Measurements from ENCODE around the gene KIAA0408. TPM values are rescaled to one million over a fixed set of nuclear protein-coding genes. Genes with fewer than 3 reads are reported as not detected.

Gene KIAA0408
- total RNA-seq, 1 experiment from 2014 or later = 34.7 TPM

GRCh38 chr6:127481111-127481510 lies 21.9 kb upstream of the KIAA0408 start:
- H3K4me1 ChIP-seq (ENCODE audit: insufficient read depth, low read length, poor library complexity, severe bottlenecking) = peaks cover 20% of the 10 kb centered on the region
- no peaks in the 10 kb centered on the region for H3K9me3 ChIP-seq (ENCODE audit: low read depth, low read length, poor library complexity, severe bottlenecking)
- CTCF ChIA-PET = no interaction called here
- POLR2A ChIA-PET (ENCODE audit: low non-redundant PET) = no interaction called here
- H3K27ac ChIP-seq (ENCODE audit: low read depth, low read length, poor library complexity, severe bottlenecking) = no peak overlapping the region
- no peaks in the 10 kb centered on the region for H3K27me3 ChIP-seq (replicated peaks; ENCODE audit: insufficient read depth, low read depth, low read length, poor library complexity)
- BruUV-seq (replicated peaks) = no TSS peak
- intact Hi-C loops (cut with micrococcal nuclease; ENCODE audit: unreplicated experiment) = no loop called here
- no peak overlapping the region for H3K4me3 ChIP-seq (ENCODE audit: low read depth, low read length, poor library complexity, severe bottlenecking)
- no peak for DNase-seq (ENCODE audit: low spot score)
- TF ChIP-seq EZH2 (IDR thresholded peaks at IDR 0.05; ENCODE audit: borderline replicate concordance, low read depth, low read length, poor library complexity, severe bottlenecking) (no peak), CTCF (conservative IDR thresholded peaks at IDR 0.05; ENCODE audit: low read depth, low read length) (no peak)
- peaks cover 54% of the 10 kb centered on the region for H3K36me3 ChIP-seq (ENCODE audit: insufficient read depth, low read length, poor library complexity, severe bottlenecking)

- POLR2A ChIA-PET (ENCODE audit: low non-redundant PET) = no interaction called here
- intact Hi-C loops (cut with micrococcal nuclease; ENCODE audit: unreplicated experiment) = no loop called here
- DNase-seq (ENCODE audit: low spot score) = no peak
- CTCF ChIA-PET = no interaction called here
- Histone ChIP-seq H3K4me1 (ENCODE audit: insufficient read depth, low read length, poor library complexity, severe bottlenecking) (no peaks in the 10 kb centered on the region), H3K36me3 (ENCODE audit: insufficient read depth, low read length, poor library complexity, severe bottlenecking) (peaks cover 83% of the 10 kb centered on the region), H3K27ac (ENCODE audit: low read depth, low read length, poor library complexity, severe bottlenecking) (no peak overlapping the region), H3K9me3 (ENCODE audit: low read depth, low read length, poor library complexity, severe bottlenecking) (no peaks in the 10 kb centered on the region), H3K27me3 (replicated peaks; ENCODE audit: insufficient read depth, low read depth, low read length, poor library complexity) (no peaks in the 10 kb centered on the region), H3K4me3 (ENCODE audit: low read depth, low read length, poor library complexity, severe bottlenecking) (no peak overlapping the region)
- no peak for TF ChIP-seq EZH2 (IDR thresholded peaks at IDR 0.05; ENCODE audit: borderline replicate concordance, low read depth, low read length, poor library complexity, severe bottlenecking)
- no peak for TF ChIP-seq CTCF (conservative IDR thresholded peaks at IDR 0.05; ENCODE audit: low read depth, low read length)
- BruUV-seq (replicated peaks) = no TSS peak
Observed at GRCh38 chr6:127477658-127478057, 18.5 kb upstream of the KIAA0408 start.

- Histone ChIP-seq H3K27ac (ENCODE audit: low read depth, low read length, poor library complexity, severe bottlenecking) (no peak overlapping the region), H3K4me3 (ENCODE audit: low read depth, low read length, poor library complexity, severe bottlenecking) (no peak overlapping the region), H3K9me3 (ENCODE audit: low read depth, low read length, poor library complexity, severe bottlenecking) (no peaks in the 10 kb centered on the region), H3K27me3 (replicated peaks; ENCODE audit: insufficient read depth, low read depth, low read length, poor library complexity) (no peaks in the 10 kb centered on the region), H3K36me3 (ENCODE audit: insufficient read depth, low read length, poor library complexity, severe bottlenecking) (peaks cover 77% of the 10 kb centered on the region), H3K4me1 (ENCODE audit: insufficient read depth, low read length, poor library complexity, severe bottlenecking) (no peaks in the 10 kb centered on the region)
- no TSS peak for BruUV-seq (replicated peaks)
- CTCF ChIA-PET = no interaction called here
- DNase-seq (ENCODE audit: low spot score) = no peak
- TF ChIP-seq EZH2 (IDR thresholded peaks at IDR 0.05; ENCODE audit: borderline replicate concordance, low read depth, low read length, poor library complexity, severe bottlenecking) = no peak
- TF ChIP-seq CTCF (conservative IDR thresholded peaks at IDR 0.05; ENCODE audit: low read depth, low read length) = no peak
- intact Hi-C loops (cut with micrococcal nuclease; ENCODE audit: unreplicated experiment) = no loop called here
- POLR2A ChIA-PET (ENCODE audit: low non-redundant PET) = no interaction called here
Observed at GRCh38 chr6:127475823-127476176, 16.6 kb upstream of the KIAA0408 start.
